GM12878 (cell line): ENCODE results near the gene PLEKHM1. TPM values are rescaled to one million over a fixed set of nuclear protein-coding genes. Genes with fewer than 3 reads are reported as not detected.

Experiments used
- ATAC-seq: fragments of 200-7000 bp; cut with Tn5 transposase; 3 replicates; pipeline ENCODE4 v1.9.1; 2020; ENCODE audit warnings: mild to moderate bottlenecking, moderate library complexity
- BruUV-seq: library from RNA; stranded (reverse); fragments of 400-500 nt; replicated peaks from 2 replicates; lab custom pipeline; 2021; lab: Mats Ljungman, UMichigan
- CTCF ChIA-PET: fragments of 300-600 bp; sonication (Branson Sonifier 250); formaldehyde crosslinking; extraction: SDS; loops from one replicate; lab custom pipeline; 2021; ENCODE audit warnings: inconsistent platforms; lab: Yijun Ruan, JAX
- POLR2A ChIA-PET: fragments of 350-600 bp; formaldehyde crosslinking; extraction: SDS; loops from one replicate; lab custom pipeline; 2021; ENCODE audit warnings: inconsistent platforms; lab: Charles Lee
- RAD21 ChIA-PET: fragments of 300-600 bp; sonication (Branson Sonifier 250); formaldehyde crosslinking; loops from one replicate; lab custom pipeline; 2023; ENCODE audit warnings: antibody characterized with exemption; ENCODE audit not compliant: unreplicated experiment; lab: Charles Lee
- SMC1A ChIA-PET: fragments of 300-600 bp; sonication (Branson Sonifier 250); formaldehyde crosslinking; loops from one replicate; lab custom pipeline; 2023; ENCODE audit not compliant: unreplicated experiment, uncharacterized antibody; lab: Charles Lee
- DNase-seq: peaks from one replicate; pipeline ENCODE4 v3.0.0-alpha.2; 2011; ENCODE audit warnings: low read depth, low spot score
- FAIRE-seq: peaks from 3 replicates; lab custom pipeline; 2011; peaks lifted over from hg19 to GRCh38; lab: Jason Lieb, UNC
- H2AFZ ChIP-seq: 2 replicates; pipeline ENCODE4 v1.6.0; 2011; ENCODE audit warnings: low read depth, low read length, control low read depth; ENCODE audit not compliant: control insufficient read depth
- H3K27ac ChIP-seq: 2 replicates; pipeline ENCODE4 v1.5.1; 2011; ENCODE audit warnings: control low read depth; ENCODE audit not compliant: control insufficient read depth, insufficient read depth
- H3K27me3 ChIP-seq, 2 experiments: replicated peaks in 1 of 2; 2 replicates each; pipeline versions ENCODE4 v1.6.0 to v1.6.1; 2011; ENCODE audit warnings: low read length in 1 of 2; ENCODE audit not compliant: control insufficient read depth in 2 of 2, insufficient read depth in 2 of 2
- H3K36me3 ChIP-seq, 2 experiments: 2 replicates each; pipeline ENCODE4 v1.5.1; 2011; ENCODE audit warnings: low read length in 1 of 2; ENCODE audit not compliant: control insufficient read depth in 2 of 2, insufficient read depth in 2 of 2
- H3K4me1 ChIP-seq: 2 replicates; pipeline ENCODE4 v1.6.1; 2011; ENCODE audit warnings: mild to moderate bottlenecking, low read length, moderate library complexity, mixed read lengths; ENCODE audit not compliant: control insufficient read depth, insufficient read depth
- H3K4me2 ChIP-seq: 2 replicates; pipeline ENCODE4 v1.6.0; 2011; ENCODE audit warnings: control low read depth; ENCODE audit not compliant: control insufficient read depth, insufficient read depth
- H3K4me3 ChIP-seq: fragments of 200-600 bp; sonication (generic); 2 replicates; pipeline ENCODE4 v1.5.1; 2016
- H3K79me2 ChIP-seq: 2 replicates; pipeline ENCODE4 v1.6.0; 2011; ENCODE audit warnings: low read length; ENCODE audit not compliant: control insufficient read depth, insufficient read depth
- H3K9ac ChIP-seq: 2 replicates; pipeline ENCODE4 v1.8.0; 2011; ENCODE audit warnings: low read length, control low read depth, mixed read lengths; ENCODE audit not compliant: control insufficient read depth, insufficient read depth
- H3K9me3 ChIP-seq: replicated peaks from 3 replicates; pipeline ENCODE4 v1.5.1; 2011; ENCODE audit warnings: mild to moderate bottlenecking, low read length; ENCODE audit not compliant: control insufficient read depth, insufficient read depth
- H4K20me1 ChIP-seq: 2 replicates; pipeline ENCODE4 v1.6.0; 2011; ENCODE audit not compliant: control insufficient read depth, insufficient read depth
- HDGF ChIP-seq: fragments of 450-650 bp; IDR thresholded peaks from 2 replicates; pipeline ENCODE4 v1.6.1; 2016; ENCODE audit warnings: antibody characterized with exemption
- NR2F1 ChIP-seq: fragments of 450-650 bp; conservative IDR thresholded peaks from 2 replicates; pipeline ENCODE4 v1.6.1; 2017; ENCODE audit warnings: mild to moderate bottlenecking
- RUNX3 ChIP-seq: IDR thresholded peaks from 2 replicates; pipeline ENCODE4 v1.6.1; 2012; ENCODE audit warnings: low read length, inconsistent platforms
- WGBS: methylation state at CpG from one replicate; pipeline ENCODE4 v1.1.6; 2016; ENCODE audit warnings: low lambda C conversion rate; ENCODE audit not compliant: insufficient replicate concordance, insufficient coverage; ENCODE audit errors: missing lambda C conversion rate; 5-methylcytosine and 5-hydroxymethylcytosine counted together
- in situ Hi-C: fragments of 300-500 bp; cut with MboI; formaldehyde crosslinking; loops from 9 replicates; pipeline ENCODE4 v1.14.3; 2018; ENCODE audit warnings: mixed read lengths
- intact Hi-C: fragments of 100-400 bp; cut with micrococcal nuclease; formaldehyde crosslinking; loops from one replicate; pipeline ENCODE4 v1.14.2; 2022; ENCODE audit not compliant: unreplicated experiment
- polyA plus RNA-seq, 11 experiments: library from polyadenylated mRNA; depleted of rRNA in 4 of 11; unstranded in 6 of 11; stranded (reverse) in 5 of 11; fragments of >200 nt; fragmentation: Nextera tagmentation in 4 of 11; fragmentation: Illumina TruSeq in 1 of 11; extraction: Ambion mirVana in 4 of 11; extraction: Trizol in 1 of 11; gene quantifications; 1 replicate in 1 of 11; 2 replicates in 10 of 11; pipeline versions ENCODE4 v1.2.1 to v1.2.3, GENCODE V29; 2011 to 2016; ENCODE audit warnings: inconsistent platforms in 2 of 11, missing spikeins in 2 of 11, low read depth in 1 of 11
- total RNA-seq, 4 experiments: library from RNA; depleted of rRNA in 3 of 4; stranded (reverse); fragments of >200 nt in 3 of 4; fragmentation: Illumina TruSeq in 1 of 4; extraction: Trizol in 1 of 4; gene quantifications; 2 replicates each; pipeline versions ENCODE4 v1.2.1 to v1.2.3, GENCODE V29; 2013 to 2021

PLEKHM1 gene
- total and polyA plus RNA-seq, 10 of the 15 experiments (the other 5 are each of a cell fraction or from before 2014, with no cell fraction given) = 0.21 to 27.8 (median 9.4) TPM

GRCh38 chr17:45432405-45433158 is 57.9 kb downstream of the PLEKHM1 start, which contains the start of gene ARHGAP27:
TSS of gene ARHGAP27 (minus strand) at chr17:45432870. CDS start at chr17:45430279, 2,591 bp downstream.
- Histone ChIP-seq H3K4me2 (peak within 1 kb of the TSS; percentile 96), H3K79me2 (peaks cover 3% of the 10 kb centered on the region; the same call in 1 of the 2 replicates), H3K9ac (peak within 1 kb of the TSS; percentile 56; the same call in 1 of the 2 replicates), H2AFZ (peak within 1 kb of the TSS; percentile 76), H3K27me3 (no peaks in the 10 kb centered on the region), H3K27ac (no peak within 1 kb of the TSS), H4K20me1 (no peaks in the 10 kb centered on the region), H3K9me3 (no peaks in the 10 kb centered on the region), H3K4me1 (peaks cover 24% of the 10 kb centered on the region), H3K4me3 (peak within 1 kb of the TSS; percentile 86), H3K36me3 (no peaks in the 10 kb centered on the region)
- ChIA-PET CTCF (interaction anchor here (0.6 kb wide), 1 partner anchor 161 kb away, joined by 3 read pairs; no protein-coding TSS in a partner anchor), SMC1A (no interaction called here), RAD21 (no interaction called here), POLR2A (no interaction called here)
- in situ Hi-C loops (no loop called here), intact Hi-C loops (loop anchor here (10.0 kb wide), 1 partner anchor 62 kb away; the partner anchor contains the start of gene PLEKHM1)
- FAIRE-seq (no peak), ATAC-seq (no peak), DNase-seq (no peak)
- BruUV-seq = no TSS peak
- 4% methylated on average over 46 of the region's 66 CpGs for WGBS
- TF ChIP-seq RUNX3 (peak; percentile 24; the same call in 1 of the 2 replicates), HDGF (no peak), NR2F1 (no peak)
